Measurements from ENCODE around the gene BTBD2. TPM values are rescaled to one million over a fixed set of nuclear protein-coding genes. Genes with fewer than 3 reads are reported as not detected.

Gene BTBD2
- total and polyA plus RNA-seq, 10 of the 15 experiments (the other 5 are each of a cell fraction or from before 2014, with no cell fraction given), result 0.13 to 66.2 (median 10.4) TPM

DNA sequence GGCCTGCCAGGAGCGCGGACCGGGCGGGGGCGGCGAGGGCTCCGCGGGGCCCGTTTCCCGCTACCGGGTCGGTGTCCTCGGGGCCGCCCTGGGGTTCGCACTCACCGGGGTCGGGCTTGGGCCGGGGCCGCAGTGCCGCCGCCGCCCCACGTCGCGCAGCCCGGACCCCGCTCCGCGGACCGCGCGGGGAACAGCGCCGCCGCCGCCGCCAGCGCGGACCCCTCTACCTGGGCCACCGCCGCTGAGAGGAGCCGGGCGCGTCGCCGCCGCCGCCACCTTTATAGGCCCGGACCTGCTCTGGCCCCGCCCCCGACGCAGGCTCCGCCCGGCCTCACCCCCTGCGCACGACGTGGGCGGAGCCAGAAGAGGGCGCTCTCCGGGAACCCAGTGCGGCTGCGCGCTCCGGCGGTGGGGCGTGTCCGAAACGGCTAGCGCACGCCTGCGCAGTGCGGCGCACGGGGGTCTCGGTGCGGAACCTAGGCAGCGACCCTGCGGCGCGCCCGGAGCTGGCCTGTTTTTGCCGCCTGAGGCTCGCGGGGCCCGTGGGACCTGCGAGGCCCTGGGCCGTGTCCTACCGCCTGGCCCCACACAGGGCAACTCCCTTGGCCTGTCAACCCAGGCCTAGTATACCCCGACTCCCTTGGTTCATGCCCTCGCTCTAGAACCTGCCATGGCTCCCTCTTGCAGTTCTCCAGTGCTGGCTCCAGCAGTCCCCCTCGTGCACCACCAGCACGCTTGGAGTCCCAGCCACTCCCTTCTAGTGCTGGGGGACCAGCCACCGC, 35.7 kb upstream of the BTBD2 start, which contains the start of gene MKNK2 (continued):
- TF ChIP-seq SMARCA5 (IDR thresholded peaks at IDR 0.05) (peak; percentile 100), ATF7 (IDR thresholded peaks at IDR 0.05; ENCODE audit: low read depth) (no peak), IKZF1 (conservative IDR thresholded peaks at IDR 0.05) (peak; percentile 99), USF1 (IDR thresholded peaks at IDR 0.05; ENCODE audit: borderline replicate concordance, extremely low read length, insufficient read depth, low read depth, low read length) (no peak), ETV6 (conservative IDR thresholded peaks at IDR 0.05 in 1 of 2, IDR thresholded peaks at IDR 0.05 in 1 of 2; ENCODE audit: borderline replicate concordance in 1 of 2, low read depth in 1 of 2) (no peak), PML (IDR thresholded peaks at IDR 0.05; ENCODE audit: low read length) (peak; percentile 92; the same call in 1 of the 2 replicates), HDAC6 (IDR thresholded peaks at IDR 0.05; ENCODE audit: unreplicated experiment) (peak; percentile 90), ESRRA (IDR thresholded peaks at IDR 0.05; ENCODE audit: low read length) (no peak; the same call in 1 of the 2 replicates)
- TF ChIP-seq, protein P1, sequence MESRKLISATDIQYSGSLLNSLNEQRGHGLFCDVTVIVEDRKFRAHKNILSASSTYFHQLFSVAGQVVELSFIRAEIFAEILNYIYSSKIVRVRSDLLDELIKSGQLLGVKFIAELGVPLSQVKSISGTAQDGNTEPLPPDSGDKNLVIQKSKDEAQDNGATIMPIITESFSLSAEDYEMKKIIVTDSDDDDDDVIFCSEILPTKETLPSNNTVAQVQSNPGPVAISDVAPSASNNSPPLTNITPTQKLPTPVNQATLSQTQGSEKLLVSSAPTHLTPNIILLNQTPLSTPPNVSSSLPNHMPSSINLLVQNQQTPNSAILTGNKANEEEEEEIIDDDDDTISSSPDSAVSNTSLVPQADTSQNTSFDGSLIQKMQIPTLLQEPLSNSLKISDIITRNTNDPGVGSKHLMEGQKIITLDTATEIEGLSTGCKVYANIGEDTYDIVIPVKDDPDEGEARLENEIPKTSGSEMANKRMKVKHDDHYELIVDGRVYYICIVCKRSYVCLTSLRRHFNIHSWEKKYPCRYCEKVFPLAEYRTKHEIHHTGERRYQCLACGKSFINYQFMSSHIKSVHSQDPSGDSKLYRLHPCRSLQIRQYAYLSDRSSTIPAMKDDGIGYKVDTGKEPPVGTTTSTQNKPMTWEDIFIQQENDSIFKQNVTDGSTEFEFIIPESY (IDR thresholded peaks at IDR 0.05), result no peak
- TF ChIP-seq, protein P2, sequence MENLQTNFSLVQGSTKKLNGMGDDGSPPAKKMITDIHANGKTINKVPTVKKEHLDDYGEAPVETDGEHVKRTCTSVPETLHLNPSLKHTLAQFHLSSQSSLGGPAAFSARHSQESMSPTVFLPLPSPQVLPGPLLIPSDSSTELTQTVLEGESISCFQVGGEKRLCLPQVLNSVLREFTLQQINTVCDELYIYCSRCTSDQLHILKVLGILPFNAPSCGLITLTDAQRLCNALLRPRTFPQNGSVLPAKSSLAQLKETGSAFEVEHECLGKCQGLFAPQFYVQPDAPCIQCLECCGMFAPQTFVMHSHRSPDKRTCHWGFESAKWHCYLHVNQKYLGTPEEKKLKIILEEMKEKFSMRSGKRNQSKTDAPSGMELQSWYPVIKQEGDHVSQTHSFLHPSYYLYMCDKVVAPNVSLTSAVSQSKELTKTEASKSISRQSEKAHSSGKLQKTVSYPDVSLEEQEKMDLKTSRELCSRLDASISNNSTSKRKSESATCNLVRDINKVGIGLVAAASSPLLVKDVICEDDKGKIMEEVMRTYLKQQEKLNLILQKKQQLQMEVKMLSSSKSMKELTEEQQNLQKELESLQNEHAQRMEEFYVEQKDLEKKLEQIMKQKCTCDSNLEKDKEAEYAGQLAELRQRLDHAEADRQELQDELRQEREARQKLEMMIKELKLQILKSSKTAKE (IDR thresholded peaks at IDR 0.05; ENCODE audit: low read depth, poor library complexity, severe bottlenecking), result no peak
- TF ChIP-seq, protein P3, sequence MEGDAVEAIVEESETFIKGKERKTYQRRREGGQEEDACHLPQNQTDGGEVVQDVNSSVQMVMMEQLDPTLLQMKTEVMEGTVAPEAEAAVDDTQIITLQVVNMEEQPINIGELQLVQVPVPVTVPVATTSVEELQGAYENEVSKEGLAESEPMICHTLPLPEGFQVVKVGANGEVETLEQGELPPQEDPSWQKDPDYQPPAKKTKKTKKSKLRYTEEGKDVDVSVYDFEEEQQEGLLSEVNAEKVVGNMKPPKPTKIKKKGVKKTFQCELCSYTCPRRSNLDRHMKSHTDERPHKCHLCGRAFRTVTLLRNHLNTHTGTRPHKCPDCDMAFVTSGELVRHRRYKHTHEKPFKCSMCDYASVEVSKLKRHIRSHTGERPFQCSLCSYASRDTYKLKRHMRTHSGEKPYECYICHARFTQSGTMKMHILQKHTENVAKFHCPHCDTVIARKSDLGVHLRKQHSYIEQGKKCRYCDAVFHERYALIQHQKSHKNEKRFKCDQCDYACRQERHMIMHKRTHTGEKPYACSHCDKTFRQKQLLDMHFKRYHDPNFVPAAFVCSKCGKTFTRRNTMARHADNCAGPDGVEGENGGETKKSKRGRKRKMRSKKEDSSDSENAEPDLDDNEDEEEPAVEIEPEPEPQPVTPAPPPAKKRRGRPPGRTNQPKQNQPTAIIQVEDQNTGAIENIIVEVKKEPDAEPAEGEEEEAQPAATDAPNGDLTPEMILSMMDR (IDR thresholded peaks at IDR 0.05 in 2 of 3, conservative IDR thresholded peaks at IDR 0.05 in 1 of 3; ENCODE audit: control insufficient read depth in 2 of 3, extremely low read depth in 1 of 3, insufficient read depth in 1 of 3, low read depth in 3 of 3, low read length in 3 of 3), result peak; percentile 49 to 75 (median 55); a peak in 5 of 6 replicates
- TF ChIP-seq, protein P4, sequence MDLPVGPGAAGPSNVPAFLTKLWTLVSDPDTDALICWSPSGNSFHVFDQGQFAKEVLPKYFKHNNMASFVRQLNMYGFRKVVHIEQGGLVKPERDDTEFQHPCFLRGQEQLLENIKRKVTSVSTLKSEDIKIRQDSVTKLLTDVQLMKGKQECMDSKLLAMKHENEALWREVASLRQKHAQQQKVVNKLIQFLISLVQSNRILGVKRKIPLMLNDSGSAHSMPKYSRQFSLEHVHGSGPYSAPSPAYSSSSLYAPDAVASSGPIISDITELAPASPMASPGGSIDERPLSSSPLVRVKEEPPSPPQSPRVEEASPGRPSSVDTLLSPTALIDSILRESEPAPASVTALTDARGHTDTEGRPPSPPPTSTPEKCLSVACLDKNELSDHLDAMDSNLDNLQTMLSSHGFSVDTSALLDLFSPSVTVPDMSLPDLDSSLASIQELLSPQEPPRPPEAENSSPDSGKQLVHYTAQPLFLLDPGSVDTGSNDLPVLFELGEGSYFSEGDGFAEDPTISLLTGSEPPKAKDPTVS (IDR thresholded peaks at IDR 0.05; ENCODE audit: low read depth, low read length), result no peak
- TF ChIP-seq, protein P5, sequence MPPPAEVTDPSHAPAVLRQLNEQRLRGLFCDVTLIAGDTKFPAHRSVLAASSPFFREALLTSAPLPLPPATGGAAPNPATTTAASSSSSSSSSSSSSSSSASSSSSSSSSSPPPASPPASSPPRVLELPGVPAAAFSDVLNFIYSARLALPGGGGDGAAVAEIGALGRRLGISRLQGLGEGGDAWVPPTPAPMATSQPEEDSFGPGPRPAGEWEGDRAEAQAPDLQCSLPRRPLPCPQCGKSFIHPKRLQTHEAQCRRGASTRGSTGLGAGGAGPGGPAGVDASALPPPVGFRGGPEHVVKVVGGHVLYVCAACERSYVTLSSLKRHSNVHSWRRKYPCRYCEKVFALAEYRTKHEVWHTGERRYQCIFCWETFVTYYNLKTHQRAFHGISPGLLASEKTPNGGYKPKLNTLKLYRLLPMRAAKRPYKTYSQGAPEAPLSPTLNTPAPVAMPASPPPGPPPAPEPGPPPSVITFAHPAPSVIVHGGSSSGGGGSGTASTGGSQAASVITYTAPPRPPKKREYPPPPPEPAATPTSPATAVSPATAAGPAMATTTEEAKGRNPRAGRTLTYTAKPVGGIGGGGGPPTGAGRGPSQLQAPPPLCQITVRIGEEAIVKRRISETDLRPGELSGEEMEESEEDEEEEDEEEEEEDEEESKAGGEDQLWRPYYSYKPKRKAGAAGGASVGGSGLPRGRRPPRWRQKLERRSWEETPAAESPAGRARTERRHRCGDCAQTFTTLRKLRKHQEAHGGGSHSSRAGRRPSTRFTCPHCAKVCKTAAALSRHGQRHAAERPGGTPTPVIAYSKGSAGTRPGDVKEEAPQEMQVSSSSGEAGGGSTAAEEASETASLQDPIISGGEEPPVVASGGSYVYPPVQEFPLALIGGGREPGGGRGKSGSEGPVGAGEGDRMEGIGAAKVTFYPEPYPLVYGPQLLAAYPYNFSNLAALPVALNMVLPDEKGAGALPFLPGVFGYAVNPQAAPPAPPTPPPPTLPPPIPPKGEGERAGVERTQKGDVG (CRISPR knock-in tag; IDR thresholded peaks at IDR 0.05), result no peak
